ENCODE results near the gene TCEANC.

TCEANC gene

DNA sequence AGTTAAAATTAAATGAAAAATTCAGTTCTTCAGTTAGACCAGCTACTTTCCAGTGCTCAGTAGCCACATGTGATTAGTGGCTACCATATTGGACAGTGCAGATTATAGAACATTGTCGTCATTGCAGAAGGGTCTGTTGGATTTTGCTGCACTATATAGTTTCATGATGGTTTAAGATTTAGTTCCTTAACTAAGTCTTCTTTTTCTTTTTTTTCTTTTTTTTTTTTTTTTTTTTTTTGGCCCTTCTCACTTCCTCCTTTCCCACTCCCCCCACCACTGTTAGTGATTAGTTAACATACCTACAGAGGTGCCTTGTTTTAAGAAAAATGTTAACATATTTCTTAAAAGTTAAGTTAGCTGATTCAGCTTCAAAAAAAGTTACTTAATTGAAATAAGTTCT, 45.0 kb downstream of the TCEANC start:
- ChIA-PET POLR2A (no interaction called here), CTCF (no interaction called here)
- no peak for DNase-seq (ENCODE audit: low read depth, low spot score)
- no peak overlapping the region for H3K4me3 ChIP-seq (ENCODE audit: low read depth, low read length)
- TF ChIP-seq, protein P1, sequence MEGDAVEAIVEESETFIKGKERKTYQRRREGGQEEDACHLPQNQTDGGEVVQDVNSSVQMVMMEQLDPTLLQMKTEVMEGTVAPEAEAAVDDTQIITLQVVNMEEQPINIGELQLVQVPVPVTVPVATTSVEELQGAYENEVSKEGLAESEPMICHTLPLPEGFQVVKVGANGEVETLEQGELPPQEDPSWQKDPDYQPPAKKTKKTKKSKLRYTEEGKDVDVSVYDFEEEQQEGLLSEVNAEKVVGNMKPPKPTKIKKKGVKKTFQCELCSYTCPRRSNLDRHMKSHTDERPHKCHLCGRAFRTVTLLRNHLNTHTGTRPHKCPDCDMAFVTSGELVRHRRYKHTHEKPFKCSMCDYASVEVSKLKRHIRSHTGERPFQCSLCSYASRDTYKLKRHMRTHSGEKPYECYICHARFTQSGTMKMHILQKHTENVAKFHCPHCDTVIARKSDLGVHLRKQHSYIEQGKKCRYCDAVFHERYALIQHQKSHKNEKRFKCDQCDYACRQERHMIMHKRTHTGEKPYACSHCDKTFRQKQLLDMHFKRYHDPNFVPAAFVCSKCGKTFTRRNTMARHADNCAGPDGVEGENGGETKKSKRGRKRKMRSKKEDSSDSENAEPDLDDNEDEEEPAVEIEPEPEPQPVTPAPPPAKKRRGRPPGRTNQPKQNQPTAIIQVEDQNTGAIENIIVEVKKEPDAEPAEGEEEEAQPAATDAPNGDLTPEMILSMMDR (IDR thresholded peaks at IDR 0.05; ENCODE audit: insufficient read depth, low read length, missing control alignments), result no peak

DNA sequence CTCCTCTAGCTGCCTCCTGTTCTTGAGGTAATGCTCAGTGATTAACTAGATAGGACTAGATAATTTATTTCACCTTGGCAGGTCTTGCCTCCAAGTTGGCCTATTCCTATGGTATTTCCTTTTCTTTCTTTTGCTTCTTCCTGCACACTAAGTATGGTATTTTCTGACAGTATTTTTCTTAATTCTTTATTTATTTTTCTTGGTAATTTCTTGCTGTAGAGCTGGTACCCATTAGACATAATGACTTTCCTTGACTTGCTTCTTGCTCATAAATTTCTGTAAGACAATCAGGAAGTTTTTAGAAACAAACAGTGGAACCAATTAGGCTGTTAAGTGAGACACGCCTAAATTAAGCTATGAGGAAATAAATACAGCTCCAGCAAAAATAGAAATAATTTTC, 45.5 kb downstream of the TCEANC start:
- CTCF ChIA-PET, result interaction anchor here (1.7 kb wide), 1 partner anchor 48 kb away, joined by 3 read pairs; no protein-coding TSS in a partner anchor
- TF ChIP-seq, protein P1 (IDR thresholded peaks at IDR 0.05; ENCODE audit: insufficient read depth, low read length, missing control alignments), result no peak
- POLR2A ChIA-PET, result no interaction called here
- no peak overlapping the region for H3K4me3 ChIP-seq (ENCODE audit: low read depth, low read length)
- DNase-seq (ENCODE audit: low read depth, low spot score), result no peak

DNA sequence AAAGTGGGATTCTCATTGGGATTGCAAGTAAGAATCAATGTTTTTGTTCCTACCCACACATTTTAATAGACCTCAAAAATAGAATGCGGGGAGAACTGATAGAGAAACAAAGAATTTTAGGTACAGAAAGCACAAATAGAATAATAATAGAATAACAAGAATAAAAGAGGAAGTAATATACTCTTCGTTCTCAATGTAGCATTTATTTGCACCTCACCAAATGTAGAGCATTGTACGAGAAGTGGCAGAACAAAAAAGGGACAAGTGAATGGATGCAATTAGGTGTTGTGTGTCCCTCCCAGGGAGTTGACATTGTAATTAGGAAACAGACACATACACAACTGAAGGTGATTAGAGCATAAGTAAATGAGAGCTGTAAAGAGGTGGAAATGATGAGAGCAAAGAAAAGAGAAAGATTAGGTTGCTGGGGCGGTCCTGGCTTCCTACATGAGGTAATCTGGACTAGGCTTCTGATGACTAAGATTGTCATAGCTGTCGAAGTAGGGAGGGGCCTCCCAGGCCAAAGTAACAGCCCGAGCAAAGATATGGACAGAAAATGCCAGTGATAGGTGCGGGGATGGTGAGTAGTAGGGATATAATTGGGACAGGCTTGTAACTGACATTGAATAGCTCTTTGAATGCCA, 46.4 kb downstream of the TCEANC start:
- TF ChIP-seq, protein P1 (IDR thresholded peaks at IDR 0.05; ENCODE audit: insufficient read depth, low read length, missing control alignments), result no peak

DNA sequence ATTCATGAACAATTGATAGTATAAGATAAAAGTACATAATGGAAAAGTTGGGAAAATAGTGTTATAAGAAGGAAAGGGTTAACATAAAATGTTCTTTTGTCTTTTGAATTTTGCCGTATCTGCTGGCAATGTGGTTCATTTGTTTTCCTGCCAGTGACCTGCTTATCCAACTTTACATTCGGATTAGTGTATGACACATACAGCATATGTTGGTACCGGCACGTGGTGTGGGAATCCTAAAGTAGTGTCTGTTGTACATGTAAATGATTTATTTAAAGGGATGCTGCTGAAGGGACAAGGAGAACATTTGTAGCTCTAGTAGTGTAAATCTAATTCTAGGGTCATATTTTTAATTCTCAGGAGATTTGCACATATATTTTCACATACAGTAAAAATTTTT, 47.4 kb downstream of the TCEANC start:
- no peak for DNase-seq (ENCODE audit: low read depth, low spot score)
- TF ChIP-seq, protein P1 (IDR thresholded peaks at IDR 0.05; ENCODE audit: insufficient read depth, low read length, missing control alignments), result no peak
- H3K4me3 ChIP-seq (ENCODE audit: low read depth, low read length), result no peak overlapping the region
- POLR2A ChIA-PET, result no interaction called here
- CTCF ChIA-PET, result no interaction called here

More for the DNA sequence above, 46.4 kb downstream of the TCEANC start:
- DNase-seq (ENCODE audit: low read depth, low spot score), result no peak
- H3K4me3 ChIP-seq (ENCODE audit: low read depth, low read length), result no peak overlapping the region
- POLR2A ChIA-PET, result no interaction called here
- CTCF ChIA-PET, result interaction anchor here (0.6 to 1.7 kb wide), 2 partner anchors 10 to 47 kb away, joined by 3 read pairs; no protein-coding TSS in a partner anchor

DNA sequence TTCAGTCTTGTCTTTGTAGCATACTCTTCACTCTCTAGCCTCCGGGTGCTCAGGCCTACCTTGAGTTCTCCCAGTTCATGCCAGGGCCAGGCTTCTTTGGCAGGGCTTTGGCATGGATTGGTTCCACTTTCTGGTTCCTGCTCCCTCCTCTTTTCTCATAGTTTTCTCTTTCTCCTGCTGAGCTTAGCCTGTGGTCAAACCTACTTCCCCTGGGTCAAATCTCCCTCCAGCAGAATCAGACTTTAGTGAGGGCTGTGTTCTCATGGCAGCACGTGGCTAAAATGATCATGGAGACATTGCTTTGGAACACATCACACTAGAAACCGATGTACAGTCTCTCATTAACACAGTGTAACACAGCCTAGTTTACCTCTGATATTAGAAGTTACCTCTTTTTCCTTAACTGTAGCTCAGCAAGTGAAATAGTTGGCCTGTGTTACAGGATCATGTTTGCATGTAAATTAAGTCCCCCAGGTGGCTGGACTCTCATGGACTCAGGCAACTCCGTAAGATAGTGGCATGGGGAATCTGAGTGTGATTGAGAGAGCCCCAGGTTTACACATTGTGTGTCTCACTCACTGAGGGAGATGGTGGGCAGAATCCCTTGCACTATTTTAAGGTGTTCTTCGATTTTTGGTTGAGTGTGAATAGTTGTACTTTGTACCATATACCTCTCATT, 49.3 kb downstream of the TCEANC start:
- TF ChIP-seq, protein P1 (IDR thresholded peaks at IDR 0.05; ENCODE audit: insufficient read depth, low read length, missing control alignments), result no peak
- no peak for DNase-seq (ENCODE audit: low read depth, low spot score)
- POLR2A ChIA-PET, result no interaction called here
- CTCF ChIA-PET, result interaction anchor here (1.6 kb wide), 1 partner anchor 195 kb away, joined by 3 read pairs; no protein-coding TSS in a partner anchor
- no peak overlapping the region for H3K4me3 ChIP-seq (ENCODE audit: low read depth, low read length)

GRCh38 chrX:13703135-13703534, 50.2 kb downstream of the TCEANC start:
- TF ChIP-seq, protein P1 (IDR thresholded peaks at IDR 0.05; ENCODE audit: insufficient read depth, low read length, missing control alignments), result no peak
- no peak for DNase-seq (ENCODE audit: low read depth, low spot score)
- ChIA-PET CTCF (interaction anchor here (1.6 kb wide), 1 partner anchor 196 kb away, joined by 3 read pairs; no protein-coding TSS in a partner anchor), POLR2A (no interaction called here)
- no peak overlapping the region for H3K4me3 ChIP-seq (ENCODE audit: low read depth, low read length)

Measured in AG04449 (cell line).